Peyer's patch (tissue), 4 donors: ENCODE results near the gene LIF. TPM values are rescaled to one million over a fixed set of nuclear protein-coding genes. Genes with fewer than 3 reads are reported as not detected.

Source experiments
- total RNA-seq, 4 donors: library from RNA; depleted of rRNA; stranded (reverse); fragments of >200 nt; gene quantifications; one replicate each; pipeline ENCODE4 v1.1.0, GENCODE V29; 2016

Gene LIF
- total RNA-seq, 4 donors from 2014 or later: 7.4 to 19.3 (median 10.6) TPM

Other genes starting within 250 kb of the LIF start
- not detected for gene HORMAD2, start 166.3 kb downstream of the LIF start, total RNA-seq
- gene OSM, start 20.1 kb upstream of the LIF start, total RNA-seq: not detected
- gene CASTOR1, start 42.7 kb upstream of the LIF start, total RNA-seq: 10 to 100 TPM in 1 of 4 donors, 1 to 10 TPM in 3; 1.8 to 11.6 (median 6.0) TPM
- 10 to 100 TPM; 18.4 to 25.9 (median 20.8) TPM for gene TBC1D10A, start 80.2 kb upstream of the LIF start, total RNA-seq
- 100 to 1,000 TPM in 3 of 4 donors, 10 to 100 TPM in 1; 90.4 to 182 (median 160) TPM for gene SF3A1, start 110.1 kb upstream of the LIF start, total RNA-seq
- gene CCDC157, start 110.2 kb upstream of the LIF start, total RNA-seq: 1 to 10 TPM; 3.5 to 8.8 (median 6.9) TPM
- gene RNF215, start 140.7 kb upstream of the LIF start, total RNA-seq: 10 to 100 TPM in 3 of 4 donors, 1 to 10 TPM in 1; 8.6 to 28.9 (median 13.0) TPM
- gene SEC14L2, start 150.3 kb upstream of the LIF start, total RNA-seq: 10 to 100 TPM in 3 of 4 donors, 1 to 10 TPM in 1; 3.3 to 53.6 (median 34.6) TPM
- gene MTFP1, start 179.0 kb upstream of the LIF start, total RNA-seq: 10 to 100 TPM; 12.4 to 24.7 (median 19.2) TPM
- not detected for gene SEC14L3, start 225.3 kb upstream of the LIF start, total RNA-seq